ENCODE measurements around the gene FAM209B. TPM values are rescaled to one million over a fixed set of nuclear protein-coding genes. Genes with fewer than 3 reads are reported as not detected.

FAM209B gene
- total and polyA plus RNA-seq, 10 of the 15 experiments (the other 5 are each of a cell fraction or from before 2014, with no cell fraction given), result 0.22 to 0.77 (median 0.41) TPM; not detected in 2

GRCh38 chr20:56501116-56501515, 31.9 kb upstream of the FAM209B start:
- 100% methylated on average over 1 of the region's 1 CpG for WGBS (ENCODE audit: insufficient coverage, insufficient replicate concordance, low lambda C conversion rate, missing lambda C conversion rate)
- no peak for DNase-seq (ENCODE audit: low read depth, low spot score)
- intact Hi-C loops (cut with micrococcal nuclease; ENCODE audit: unreplicated experiment), result no loop called here
- no TSS peak for BruUV-seq (replicated peaks)
- RAD21 ChIA-PET (ENCODE audit: unreplicated experiment), result no interaction called here
- CTCF ChIA-PET, result interaction anchor here (0.6 to 1.3 kb wide), 2 partner anchors 102 to 144 kb away, joined by 3 to 6 read pairs; no protein-coding TSS in a partner anchor
- Histone ChIP-seq H3K79me2 (ENCODE audit: control insufficient read depth, insufficient read depth, low read length) (no peaks in the 10 kb centered on the region), H4K20me1 (ENCODE audit: control insufficient read depth, insufficient read depth) (no peaks in the 10 kb centered on the region), H3K9ac (ENCODE audit: control insufficient read depth, insufficient read depth, low read length) (no peak overlapping the region), H2AFZ (ENCODE audit: control insufficient read depth, low read depth, low read length) (no peak overlapping the region), H3K4me2 (ENCODE audit: control insufficient read depth, insufficient read depth) (no peak overlapping the region), H3K27me3 (replicated peaks in 1 of 2; ENCODE audit: control insufficient read depth in 2 of 2, insufficient read depth in 2 of 2, low read length in 1 of 2) (no peaks in the 10 kb centered on the region), H3K4me1 (ENCODE audit: control insufficient read depth, insufficient read depth, low read length) (no peaks in the 10 kb centered on the region), H3K4me3 (no peak overlapping the region), H3K36me3 (ENCODE audit: control insufficient read depth in 2 of 2, insufficient read depth in 2 of 2, low read length in 1 of 2) (peaks cover 0 to 15% of the 10 kb centered on the region in 2 experiments; a peak in 2 of 4 replicates), H3K9me3 (replicated peaks; ENCODE audit: control insufficient read depth, insufficient read depth, low read length) (no peaks in the 10 kb centered on the region; the same call in 2 of the 3 replicates), H3K27ac (ENCODE audit: control insufficient read depth, insufficient read depth) (no peak overlapping the region)
- POLR2A ChIA-PET, result no interaction called here
- no peak for FAIRE-seq
- TF ChIP-seq ZNF217 (IDR thresholded peaks at IDR 0.05) (no peak), MYC (IDR thresholded peaks at IDR 0.05; ENCODE audit: insufficient read depth, insufficient read length, insufficient replicate concordance, low read length, severe bottlenecking) (no peak), KAT2A (conservative IDR thresholded peaks at IDR 0.05; ENCODE audit: control insufficient read depth, low read depth, low read length) (no peak), ZNF207 (IDR thresholded peaks at IDR 0.05; ENCODE audit: borderline replicate concordance) (no peak), RELA (IDR thresholded peaks at IDR 0.05; ENCODE audit: borderline replicate concordance, partially characterized antibody) (no peak), PBX3 (IDR thresholded peaks at IDR 0.05; ENCODE audit: insufficient replicate concordance, low read depth, low read length) (no peak), EED (IDR thresholded peaks at IDR 0.05; ENCODE audit: low read depth) (no peak), SMARCA5 (IDR thresholded peaks at IDR 0.05) (no peak), SPI1 (IDR thresholded peaks at IDR 0.05; ENCODE audit: borderline replicate concordance, insufficient read depth, low read depth, low read length) (no peak), ZNF24 (IDR thresholded peaks at IDR 0.05) (no peak)
- TF ChIP-seq, protein P1, sequence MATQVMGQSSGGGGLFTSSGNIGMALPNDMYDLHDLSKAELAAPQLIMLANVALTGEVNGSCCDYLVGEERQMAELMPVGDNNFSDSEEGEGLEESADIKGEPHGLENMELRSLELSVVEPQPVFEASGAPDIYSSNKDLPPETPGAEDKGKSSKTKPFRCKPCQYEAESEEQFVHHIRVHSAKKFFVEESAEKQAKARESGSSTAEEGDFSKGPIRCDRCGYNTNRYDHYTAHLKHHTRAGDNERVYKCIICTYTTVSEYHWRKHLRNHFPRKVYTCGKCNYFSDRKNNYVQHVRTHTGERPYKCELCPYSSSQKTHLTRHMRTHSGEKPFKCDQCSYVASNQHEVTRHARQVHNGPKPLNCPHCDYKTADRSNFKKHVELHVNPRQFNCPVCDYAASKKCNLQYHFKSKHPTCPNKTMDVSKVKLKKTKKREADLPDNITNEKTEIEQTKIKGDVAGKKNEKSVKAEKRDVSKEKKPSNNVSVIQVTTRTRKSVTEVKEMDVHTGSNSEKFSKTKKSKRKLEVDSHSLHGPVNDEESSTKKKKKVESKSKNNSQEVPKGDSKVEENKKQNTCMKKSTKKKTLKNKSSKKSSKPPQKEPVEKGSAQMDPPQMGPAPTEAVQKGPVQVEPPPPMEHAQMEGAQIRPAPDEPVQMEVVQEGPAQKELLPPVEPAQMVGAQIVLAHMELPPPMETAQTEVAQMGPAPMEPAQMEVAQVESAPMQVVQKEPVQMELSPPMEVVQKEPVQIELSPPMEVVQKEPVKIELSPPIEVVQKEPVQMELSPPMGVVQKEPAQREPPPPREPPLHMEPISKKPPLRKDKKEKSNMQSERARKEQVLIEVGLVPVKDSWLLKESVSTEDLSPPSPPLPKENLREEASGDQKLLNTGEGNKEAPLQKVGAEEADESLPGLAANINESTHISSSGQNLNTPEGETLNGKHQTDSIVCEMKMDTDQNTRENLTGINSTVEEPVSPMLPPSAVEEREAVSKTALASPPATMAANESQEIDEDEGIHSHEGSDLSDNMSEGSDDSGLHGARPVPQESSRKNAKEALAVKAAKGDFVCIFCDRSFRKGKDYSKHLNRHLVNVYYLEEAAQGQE (IDR thresholded peaks at IDR 0.05; ENCODE audit: low read depth, low read length), result no peak
- SMC1A ChIA-PET (ENCODE audit: uncharacterized antibody, unreplicated experiment), result no interaction called here
- in situ Hi-C loops (cut with MboI), result no loop called here
- no peak for ATAC-seq
